HepG2 (cell line): ENCODE measurements around the gene FBXW2. TPM values are rescaled to one million over a fixed set of nuclear protein-coding genes. Genes with fewer than 3 reads are reported as not detected.

ENCODE experiments used
- ATAC-seq: fragments of 200-7000 bp; cut with Tn5 transposase; 3 replicates; pipeline ENCODE4 v1.9.1; 2020; ENCODE audit warnings: mild to moderate bottlenecking, moderate library complexity
- BruUV-seq: library from RNA; stranded (reverse); fragments of 400-500 nt; replicated peaks from 2 replicates; lab custom pipeline; 2021; lab: Mats Ljungman, UMichigan
- CTCF ChIA-PET: fragments of 300-600 bp; formaldehyde crosslinking; extraction: SDS; loops from one replicate; lab custom pipeline; 2021; ENCODE audit warnings: low total read pairs, inconsistent platforms, low intra/inter-chr PET ratio; lab: Yijun Ruan, JAX
- POLR2A ChIA-PET: fragments of 350-600 bp; sonication (Branson Sonifier 250); formaldehyde crosslinking; loops from one replicate; lab custom pipeline; 2020; ENCODE audit warnings: antibody characterized with exemption, inconsistent platforms; lab: Yijun Ruan, JAX
- DNase-seq: peaks from one replicate; pipeline ENCODE4 v3.0.0-alpha.2; 2015; ENCODE audit warnings: low spot score
- FAIRE-seq: peaks from 3 replicates; lab custom pipeline; 2011; peaks lifted over from hg19 to GRCh38; lab: Jason Lieb, UNC
- H2AFZ ChIP-seq: one replicate; pipeline ENCODE4 v1.6.1; 2011; ENCODE audit warnings: low read length, inconsistent platforms
- H3K27ac ChIP-seq: fragments of 300-600 bp; 3 replicates; pipeline ENCODE4 v1.8.0; 2011; ENCODE audit warnings: mixed run types, mild to moderate bottlenecking, mixed read lengths, low read length, inconsistent platforms; ENCODE audit not compliant: insufficient read depth; ENCODE audit errors: extremely low read length
- H3K27me3 ChIP-seq, 2 experiments: fragments of 200-600 bp in 1 of 2; 2 replicates in 1 of 2; 3 replicates in 1 of 2; pipeline versions ENCODE4 v1.6.0 to v1.8.0; 2011; ENCODE audit warnings: low read length in 2 of 2, mild to moderate bottlenecking in 2 of 2, moderate library complexity in 2 of 2, inconsistent platforms in 1 of 2; ENCODE audit not compliant: insufficient read depth in 2 of 2, control insufficient read depth in 1 of 2
- H3K36me3 ChIP-seq, 2 experiments: fragments of 200-600 bp in 1 of 2; replicated peaks in 1 of 2; 2 replicates in 1 of 2; 3 replicates in 1 of 2; pipeline versions ENCODE4 v1.5.1 to v1.8.0; 2011; ENCODE audit warnings: low read length in 2 of 2, inconsistent platforms in 1 of 2; ENCODE audit not compliant: insufficient read depth in 2 of 2, control insufficient read depth in 1 of 2
- H3K4me1 ChIP-seq: 2 replicates; pipeline ENCODE4 v1.5.1; 2012; ENCODE audit warnings: low read length, inconsistent platforms; ENCODE audit not compliant: insufficient read depth
- H3K4me2 ChIP-seq: 2 replicates; pipeline ENCODE4 v1.6.0; 2011; ENCODE audit warnings: low read depth, low read length, inconsistent platforms
- H3K4me3 ChIP-seq, 3 experiments: fragments of 200-600 bp in 1 of 3; sonication (generic), shearing (Covaris generic) in 1 of 3; replicated peaks in 1 of 3; 2 replicates each; pipeline ENCODE4 v1.5.1; 2011 to 2016; ENCODE audit warnings: low read length in 3 of 3, inconsistent platforms in 2 of 3, low read depth in 2 of 3, mild to moderate bottlenecking in 2 of 3, control low read depth in 1 of 3, mixed read lengths in 1 of 3; ENCODE audit not compliant: insufficient read depth in 1 of 3
- H3K79me2 ChIP-seq: one replicate; pipeline ENCODE4 v1.6.1; 2011; ENCODE audit warnings: low read length, inconsistent platforms; ENCODE audit not compliant: insufficient read depth
- H3K9ac ChIP-seq: 2 replicates; pipeline ENCODE4 v1.6.0; 2011; ENCODE audit warnings: mild to moderate bottlenecking, low read depth, low read length, inconsistent platforms; ENCODE audit not compliant: insufficient read depth
- H3K9me3 ChIP-seq: 2 replicates; pipeline ENCODE4 v1.5.1; 2012; ENCODE audit warnings: mild to moderate bottlenecking, low read length
- H4K20me1 ChIP-seq: 2 replicates; pipeline ENCODE4 v1.6.0; 2011; ENCODE audit warnings: inconsistent platforms, mild to moderate bottlenecking, low read length, moderate library complexity; ENCODE audit not compliant: insufficient read depth
- FOXA3 ChIP-seq: IDR thresholded peaks from 2 replicates; pipeline ENCODE4 v1.6.1; 2016; ENCODE audit warnings: missing genetic modification reagents, missing compliant biosample characterization
- HOXD1 ChIP-seq: sonication (generic); formaldehyde crosslinking; IDR thresholded peaks from 2 replicates; pipeline ENCODE4 v1.5.0; 2020; ENCODE audit warnings: missing genetic modification reagents
- RARA ChIP-seq: IDR thresholded peaks from 2 replicates; pipeline ENCODE4 v1.6.1; 2016; ENCODE audit warnings: missing genetic modification reagents, missing compliant biosample characterization
- RCOR2 ChIP-seq: IDR thresholded peaks from 2 replicates; pipeline ENCODE4 v1.6.1; 2016; ENCODE audit warnings: missing biosample characterization, missing genetic modification reagents
- SALL1 ChIP-seq: sonication (generic); formaldehyde crosslinking; IDR thresholded peaks from 2 replicates; pipeline ENCODE4 v1.8.0; 2022; ENCODE audit warnings: mild to moderate bottlenecking, missing genetic modification reagents
- SKI ChIP-seq: fragments of 450-650 bp; IDR thresholded peaks from one replicate; pipeline ENCODE4 v1.6.1; 2018; ENCODE audit warnings: mild to moderate bottlenecking; ENCODE audit not compliant: partially characterized antibody
- SOX13 ChIP-seq, 3 experiments: fragments of 450-650 bp in 1 of 3; sonication (generic) in 1 of 3; formaldehyde crosslinking in 1 of 3; IDR thresholded peaks in 2 of 3; conservative IDR thresholded peaks in 1 of 3; 2 replicates each; pipeline versions ENCODE4 v1.5.0 to v1.6.1; 2016 to 2020; ENCODE audit warnings: antibody characterized with exemption in 1 of 3, mild to moderate bottlenecking in 1 of 3, missing compliant biosample characterization in 1 of 3, missing genetic modification reagents in 1 of 3, moderate library complexity in 1 of 3
- SOX6 ChIP-seq, 2 experiments: fragments of 450-650 bp in 1 of 2; sonication (generic) in 1 of 2; formaldehyde crosslinking in 1 of 2; IDR thresholded peaks; 2 replicates each; pipeline versions ENCODE4 v1.4.0 to v1.6.1; 2017 to 2020; ENCODE audit warnings: antibody characterized with exemption in 1 of 2, mild to moderate bottlenecking in 1 of 2, missing genetic modification reagents in 1 of 2
- SRSF9 ChIP-seq: fragments of 200-400 bp; formaldehyde crosslinking; IDR thresholded peaks from 2 replicates; pipeline ENCODE4 v1.6.1; 2018; ENCODE audit warnings: borderline replicate concordance, mild to moderate bottlenecking, low read depth, low read length; ENCODE audit not compliant: insufficient read depth, poor library complexity, severe bottlenecking
- SUZ12 ChIP-seq: fragments of 150-350 bp; IDR thresholded peaks from 2 replicates; pipeline ENCODE4 v1.6.1; 2014; ENCODE audit warnings: low read depth, low read length
- TBX2 ChIP-seq: sonication (generic); formaldehyde crosslinking; IDR thresholded peaks from 2 replicates; pipeline ENCODE4 v1.5.0; 2020; ENCODE audit warnings: missing genetic modification reagents, mild to moderate bottlenecking, borderline replicate concordance
- TCF7L2 ChIP-seq: IDR thresholded peaks from 2 replicates; pipeline ENCODE4 v1.6.1; 2011; ENCODE audit warnings: mild to moderate bottlenecking, low read depth, low read length, moderate library complexity
- ZNF124 ChIP-seq: sonication (generic); formaldehyde crosslinking; IDR thresholded peaks from 2 replicates; pipeline ENCODE4 v1.4.0; 2020; ENCODE audit warnings: missing genetic modification reagents
- ZNF446 ChIP-seq: sonication (generic); formaldehyde crosslinking; IDR thresholded peaks from 2 replicates; pipeline ENCODE4 v1.5.0; 2020; ENCODE audit warnings: mild to moderate bottlenecking, missing genetic modification reagents
- WGBS: methylation state at CpG from one replicate; pipeline ENCODE4 v1.1.6; 2017; ENCODE audit warnings: low lambda C conversion rate; 5-methylcytosine and 5-hydroxymethylcytosine counted together
- in situ Hi-C: cut with HindIII; loops from 2 replicates; pipeline ENCODE4 v1.10.0; 2017; ENCODE audit warnings: low pct_unique_long_range_greater_than_20kb; ENCODE audit not compliant: extremely low pct_ligation_motif_present
- intact Hi-C: fragments of 100-400 bp; cut with micrococcal nuclease; formaldehyde crosslinking; loops from one replicate; pipeline ENCODE4 v1.10.0; 2022; ENCODE audit not compliant: unreplicated experiment
- polyA plus RNA-seq, 8 experiments: library from polyadenylated mRNA; depleted of rRNA in 3 of 8; stranded (reverse) in 7 of 8; unstranded in 1 of 8; fragments of >200 nt; fragmentation: Illumina TruSeq in 4 of 8; extraction: Trizol in 4 of 8; gene quantifications; 2 replicates each; pipeline versions ENCODE4 v1.2.1 to v1.2.3, GENCODE V29; 2011 to 2016; ENCODE audit warnings: low read depth in 4 of 8, missing spikeins in 1 of 8, mixed read lengths in 1 of 8; ENCODE audit not compliant: insufficient read depth in 1 of 8
- total RNA-seq, 5 experiments: library from RNA; depleted of rRNA; stranded (reverse); fragments of >200 nt; fragmentation: Illumina TruSeq; extraction: Trizol; gene quantifications; 2 replicates each; pipeline ENCODE4 v1.2.3, GENCODE V29; 2016; ENCODE audit warnings: low read depth in 1 of 5
- TF ChIP-seq, protein P1 (sequence below): sonication (generic); formaldehyde crosslinking; IDR thresholded peaks from 2 replicates; pipeline ENCODE4 v1.4.0; 2020; ENCODE audit warnings: missing genetic modification reagents
- TF ChIP-seq, protein P2 (sequence below): sonication (generic); formaldehyde crosslinking; IDR thresholded peaks from 2 replicates; pipeline ENCODE4 v1.8.1; 2023; ENCODE audit warnings: mild to moderate bottlenecking, missing genetic modification reagents
- TF ChIP-seq, protein P3 (sequence below): sonication (generic); formaldehyde crosslinking; conservative IDR thresholded peaks from 2 replicates; pipeline ENCODE4 v1.8.0; 2022; ENCODE audit warnings: low read depth, missing genetic modification reagents

FBXW2 gene
- total and polyA plus RNA-seq, 2 of the 13 experiments (the other 11 are each of a cell fraction or from before 2014, with no cell fraction given) = 35.4 to 43.1 TPM

DNA sequence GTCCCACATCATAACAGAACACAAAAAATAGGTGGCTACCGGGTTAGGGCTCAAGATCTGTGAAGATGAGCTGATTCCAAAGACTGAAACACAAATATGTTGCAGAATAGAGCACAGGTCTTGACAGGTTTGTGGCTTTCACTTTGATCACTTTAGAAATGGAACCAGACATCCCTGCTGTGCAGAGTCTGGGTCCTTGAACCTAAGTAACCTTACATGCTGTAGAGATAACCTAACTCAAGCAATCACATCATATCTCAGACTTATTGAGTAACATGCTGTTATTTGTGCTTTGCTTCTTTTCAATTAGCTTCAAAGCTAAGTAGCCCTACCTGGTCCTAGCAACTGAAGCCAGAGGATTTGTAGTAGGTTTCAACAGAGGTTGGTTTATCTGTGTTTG is 24.3 kb downstream of the FBXW2 start (continued):
- TF ChIP-seq ZNF124 (CRISPR knock-in tag) = no peak
- TF ChIP-seq RCOR2 = no peak
- TF ChIP-seq FOXA3 (CRISPR knock-in tag) = 0 out of 2 replicates have a peak, but pooled peaks have one; percentile 36
- peak; percentile 34; the same call in 1 of the 2 replicates for TF ChIP-seq TBX2 (CRISPR knock-in tag)
- TF ChIP-seq SOX6 (IDR thresholded peaks at IDR 0.05) = no peak
- peak; percentile 59; the same call in 1 of the 2 replicates for TF ChIP-seq SOX6 (CRISPR knock-in tag; IDR thresholded peaks at IDR 0.05)
- TF ChIP-seq TCF7L2 = peak; percentile 72; the same call in 1 of the 2 replicates
- TF ChIP-seq SOX13 (IDR thresholded peaks at IDR 0.05) = no peak
- peak in 1 of 2 experiments; percentile 68; a peak in 1 of 4 replicates for TF ChIP-seq SOX13 (CRISPR knock-in tag; conservative IDR thresholded peaks at IDR 0.05 in 1 of 2, IDR thresholded peaks at IDR 0.05 in 1 of 2)
- TF ChIP-seq SKI = peak; percentile 80
- TF ChIP-seq RARA = peak; percentile 69
- TF ChIP-seq SALL1 (CRISPR knock-in tag) = peak; percentile 18; the same call in 1 of the 2 replicates

DNA sequence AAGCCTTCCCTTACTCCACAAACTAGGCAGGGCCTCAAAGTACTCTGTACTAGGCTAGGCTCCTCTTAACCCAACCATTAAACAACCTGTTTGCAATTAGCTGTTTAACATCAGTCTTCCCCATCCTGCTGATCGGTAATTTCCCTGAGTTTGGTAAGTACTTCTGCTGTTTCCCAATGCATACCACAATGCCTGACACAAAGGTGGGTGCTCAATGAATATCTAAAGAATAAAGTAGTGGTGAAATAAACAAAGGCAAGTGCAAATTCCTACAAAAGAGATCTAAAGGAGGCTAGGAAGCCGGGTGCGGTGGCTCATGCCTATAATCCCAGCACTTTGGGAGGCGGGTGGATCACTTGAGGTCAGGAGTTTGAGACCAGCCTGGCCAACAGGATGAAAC is 25.0 kb downstream of the FBXW2 start:
- FAIRE-seq (no peak), DNase-seq (no peak), ATAC-seq (no peak)
- no peak overlapping the region for H3K27ac ChIP-seq
- H3K9me3 ChIP-seq = no peaks in the 10 kb centered on the region
- H4K20me1 ChIP-seq = no peaks in the 10 kb centered on the region
- no peak overlapping the region for H3K4me3 ChIP-seq
- BruUV-seq = no TSS peak
- no peak overlapping the region for H3K4me2 ChIP-seq
- H2AFZ ChIP-seq = no peak overlapping the region
- H3K4me1 ChIP-seq = peaks cover 48% of the 10 kb centered on the region
- no peak overlapping the region for H3K9ac ChIP-seq
- H3K27me3 ChIP-seq = no peaks in the 10 kb centered on the region
- 95% methylated on average over 4 of the region's 4 CpGs for WGBS
- intact Hi-C loops = no loop called here
- H3K36me3 ChIP-seq = peaks cover 7 to 47% of the 10 kb centered on the region in 2 experiments
- CTCF ChIA-PET = no interaction called here
- POLR2A ChIA-PET = interaction anchor here (4.7 to 5.2 kb wide), 2 partner anchors 11 to 25 kb away, joined by 52 to 76 read pairs; partner anchors contain the start of gene FBXW2
- H3K79me2 ChIP-seq = no peaks in the 10 kb centered on the region
- in situ Hi-C loops = no loop called here
- no peak for TF ChIP-seq SUZ12
- TF ChIP-seq ZNF446 (CRISPR knock-in tag) = no peak
- TF ChIP-seq SRSF9 = no peak
- no peak for TF ChIP-seq HOXD1 (CRISPR knock-in tag)
- TF ChIP-seq, protein P1, sequence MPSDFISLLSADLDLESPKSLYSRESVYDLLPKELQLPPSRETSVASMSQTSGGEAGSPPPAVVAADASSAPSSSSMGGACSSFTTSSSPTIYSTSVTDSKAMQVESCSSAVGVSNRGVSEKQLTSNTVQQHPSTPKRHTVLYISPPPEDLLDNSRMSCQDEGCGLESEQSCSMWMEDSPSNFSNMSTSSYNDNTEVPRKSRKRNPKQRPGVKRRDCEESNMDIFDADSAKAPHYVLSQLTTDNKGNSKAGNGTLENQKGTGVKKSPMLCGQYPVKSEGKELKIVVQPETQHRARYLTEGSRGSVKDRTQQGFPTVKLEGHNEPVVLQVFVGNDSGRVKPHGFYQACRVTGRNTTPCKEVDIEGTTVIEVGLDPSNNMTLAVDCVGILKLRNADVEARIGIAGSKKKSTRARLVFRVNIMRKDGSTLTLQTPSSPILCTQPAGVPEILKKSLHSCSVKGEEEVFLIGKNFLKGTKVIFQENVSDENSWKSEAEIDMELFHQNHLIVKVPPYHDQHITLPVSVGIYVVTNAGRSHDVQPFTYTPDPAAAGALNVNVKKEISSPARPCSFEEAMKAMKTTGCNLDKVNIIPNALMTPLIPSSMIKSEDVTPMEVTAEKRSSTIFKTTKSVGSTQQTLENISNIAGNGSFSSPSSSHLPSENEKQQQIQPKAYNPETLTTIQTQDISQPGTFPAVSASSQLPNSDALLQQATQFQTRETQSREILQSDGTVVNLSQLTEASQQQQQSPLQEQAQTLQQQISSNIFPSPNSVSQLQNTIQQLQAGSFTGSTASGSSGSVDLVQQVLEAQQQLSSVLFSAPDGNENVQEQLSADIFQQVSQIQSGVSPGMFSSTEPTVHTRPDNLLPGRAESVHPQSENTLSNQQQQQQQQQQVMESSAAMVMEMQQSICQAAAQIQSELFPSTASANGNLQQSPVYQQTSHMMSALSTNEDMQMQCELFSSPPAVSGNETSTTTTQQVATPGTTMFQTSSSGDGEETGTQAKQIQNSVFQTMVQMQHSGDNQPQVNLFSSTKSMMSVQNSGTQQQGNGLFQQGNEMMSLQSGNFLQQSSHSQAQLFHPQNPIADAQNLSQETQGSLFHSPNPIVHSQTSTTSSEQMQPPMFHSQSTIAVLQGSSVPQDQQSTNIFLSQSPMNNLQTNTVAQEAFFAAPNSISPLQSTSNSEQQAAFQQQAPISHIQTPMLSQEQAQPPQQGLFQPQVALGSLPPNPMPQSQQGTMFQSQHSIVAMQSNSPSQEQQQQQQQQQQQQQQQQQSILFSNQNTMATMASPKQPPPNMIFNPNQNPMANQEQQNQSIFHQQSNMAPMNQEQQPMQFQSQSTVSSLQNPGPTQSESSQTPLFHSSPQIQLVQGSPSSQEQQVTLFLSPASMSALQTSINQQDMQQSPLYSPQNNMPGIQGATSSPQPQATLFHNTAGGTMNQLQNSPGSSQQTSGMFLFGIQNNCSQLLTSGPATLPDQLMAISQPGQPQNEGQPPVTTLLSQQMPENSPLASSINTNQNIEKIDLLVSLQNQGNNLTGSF (CRISPR knock-in tag) = no peak
- TF ChIP-seq, protein P2, sequence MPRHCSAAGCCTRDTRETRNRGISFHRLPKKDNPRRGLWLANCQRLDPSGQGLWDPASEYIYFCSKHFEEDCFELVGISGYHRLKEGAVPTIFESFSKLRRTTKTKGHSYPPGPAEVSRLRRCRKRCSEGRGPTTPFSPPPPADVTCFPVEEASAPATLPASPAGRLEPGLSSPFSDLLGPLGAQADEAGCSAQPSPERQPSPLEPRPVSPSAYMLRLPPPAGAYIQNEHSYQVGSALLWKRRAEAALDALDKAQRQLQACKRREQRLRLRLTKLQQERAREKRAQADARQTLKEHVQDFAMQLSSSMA (CRISPR knock-in tag) = no peak
- TF ChIP-seq, protein P3, sequence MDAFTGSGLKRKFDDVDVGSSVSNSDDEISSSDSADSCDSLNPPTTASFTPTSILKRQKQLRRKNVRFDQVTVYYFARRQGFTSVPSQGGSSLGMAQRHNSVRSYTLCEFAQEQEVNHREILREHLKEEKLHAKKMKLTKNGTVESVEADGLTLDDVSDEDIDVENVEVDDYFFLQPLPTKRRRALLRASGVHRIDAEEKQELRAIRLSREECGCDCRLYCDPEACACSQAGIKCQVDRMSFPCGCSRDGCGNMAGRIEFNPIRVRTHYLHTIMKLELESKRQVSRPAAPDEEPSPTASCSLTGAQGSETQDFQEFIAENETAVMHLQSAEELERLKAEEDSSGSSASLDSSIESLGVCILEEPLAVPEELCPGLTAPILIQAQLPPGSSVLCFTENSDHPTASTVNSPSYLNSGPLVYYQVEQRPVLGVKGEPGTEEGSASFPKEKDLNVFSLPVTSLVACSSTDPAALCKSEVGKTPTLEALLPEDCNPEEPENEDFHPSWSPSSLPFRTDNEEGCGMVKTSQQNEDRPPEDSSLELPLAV (CRISPR knock-in tag) = no peak
